A549 treated with GW870086 at 1 μM for 4 hours (cell line): ENCODE results near the gene ACSM2B. TPM values are rescaled to one million over a fixed set of nuclear protein-coding genes. Genes with fewer than 3 reads are reported as not detected.

ENCODE experiments used
- total RNA-seq: library from RNA; stranded (reverse); fragments of 200-300 nt; extraction: Qiagen RNA extraction; gene quantifications from 5 replicates; pipeline ENCODE4 v1.2.3, GENCODE V29; 2022; ENCODE audit warnings: low read depth

ACSM2B gene, protein sequence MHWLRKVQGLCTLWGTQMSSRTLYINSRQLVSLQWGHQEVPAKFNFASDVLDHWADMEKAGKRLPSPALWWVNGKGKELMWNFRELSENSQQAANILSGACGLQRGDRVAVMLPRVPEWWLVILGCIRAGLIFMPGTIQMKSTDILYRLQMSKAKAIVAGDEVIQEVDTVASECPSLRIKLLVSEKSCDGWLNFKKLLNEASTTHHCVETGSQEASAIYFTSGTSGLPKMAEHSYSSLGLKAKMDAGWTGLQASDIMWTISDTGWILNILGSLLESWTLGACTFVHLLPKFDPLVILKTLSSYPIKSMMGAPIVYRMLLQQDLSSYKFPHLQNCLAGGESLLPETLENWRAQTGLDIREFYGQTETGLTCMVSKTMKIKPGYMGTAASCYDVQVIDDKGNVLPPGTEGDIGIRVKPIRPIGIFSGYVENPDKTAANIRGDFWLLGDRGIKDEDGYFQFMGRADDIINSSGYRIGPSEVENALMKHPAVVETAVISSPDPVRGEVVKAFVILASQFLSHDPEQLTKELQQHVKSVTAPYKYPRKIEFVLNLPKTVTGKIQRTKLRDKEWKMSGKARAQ
- total RNA-seq = not detected in 5 replicates

GRCh38 chr16:20576145-20576544 lies at the start of gene ACSM2B:
TSS of gene ACSM2B (minus strand) at chr16:20576367. CDS start at chr16:20564845, 11,522 bp downstream.

Other genes with a start within 250 kb of the ACSM2B start
- not detected in 5 replicates for gene GP2, start 248.9 kb downstream of the ACSM2B start, total RNA-seq
- gene UMOD, start 223.7 kb downstream of the ACSM2B start, total RNA-seq = not detected in 5 replicates
- gene PDILT, start 171.6 kb downstream of the ACSM2B start, total RNA-seq = not detected in 5 replicates
- gene ACSM5, start 166.8 kb downstream of the ACSM2B start, total RNA-seq = not detected in 5 replicates
- not detected in 5 replicates for gene ACSM2A, start 124.8 kb downstream of the ACSM2B start, total RNA-seq
- gene ACSM1, start 121.3 kb upstream of the ACSM2B start, total RNA-seq = not detected in 5 replicates
- gene THUMPD1, start 165.5 kb upstream of the ACSM2B start, total RNA-seq = 20.3 to 28.0 TPM (median 23.2 TPM) in 5 replicates
- gene ACSM3, start 187.6 kb upstream of the ACSM2B start, total RNA-seq = 3.1 to 4.5 TPM (median 3.5 TPM) in 5 replicates
- 7.3 to 15.4 TPM (median 14.4 TPM) in 5 replicates for gene ERI2, start 230.1 kb upstream of the ACSM2B start, total RNA-seq
- gene REXO5, start 230.2 kb upstream of the ACSM2B start, total RNA-seq = 3.8 to 5.4 TPM (median 4.5 TPM) in 5 replicates